BE2C (cell line): ENCODE measurements around the gene RPS3A.
A peak's percentile ranks its signal among the peaks of the same experiment; 100 is the strongest.

Source experiments
- DNase-seq: peaks from one replicate; pipeline ENCODE4 v3.0.0-alpha.2; 2020
- H3K27me3 ChIP-seq: fragments of 250-450 bp; sonication (Bioruptor Pico); 2 replicates; pipeline ENCODE4 v1.5.1; 2020; ENCODE audit warnings: mild to moderate bottlenecking
- H3K36me3 ChIP-seq: fragments of 250-450 bp; sonication (Bioruptor Pico); 2 replicates; pipeline ENCODE4 v1.5.1; 2020; ENCODE audit warnings: mild to moderate bottlenecking
- H3K4me1 ChIP-seq: fragments of 250-450 bp; sonication (Bioruptor Pico); 2 replicates; pipeline ENCODE4 v1.5.1; 2020
- H3K4me3 ChIP-seq: 2 replicates; pipeline ENCODE4 v1.5.1; 2011; ENCODE audit warnings: low read depth, low read length
- H3K9me3 ChIP-seq: fragments of 250-450 bp; sonication (Bioruptor Pico); 2 replicates; pipeline ENCODE4 v1.5.1; 2020
- TF ChIP-seq, protein P1 (sequence below): IDR thresholded peaks from 2 replicates; pipeline ENCODE4 v1.5.1; 2012; ENCODE audit warnings: mild to moderate bottlenecking, low read depth, low read length

The RPS3A gene

DNA sequence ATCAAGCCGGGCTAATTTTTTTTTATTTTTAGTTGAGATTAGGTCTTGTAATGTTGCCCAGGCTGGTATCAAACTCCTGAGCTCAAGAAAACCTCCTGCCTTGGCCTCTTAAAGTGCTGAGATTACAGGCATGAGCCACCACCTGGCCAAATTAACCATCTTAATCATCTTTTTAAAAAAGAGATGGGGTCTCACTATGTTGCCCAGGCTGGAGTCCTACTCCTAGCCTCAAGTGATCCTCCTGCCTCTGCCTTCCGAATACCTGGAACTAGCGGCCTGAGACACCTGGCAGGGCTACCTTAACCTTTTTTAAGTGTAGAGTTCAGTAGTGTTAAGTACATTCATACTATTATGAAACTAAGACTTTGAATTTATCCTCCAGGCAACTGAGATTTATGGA is 1.7 kb upstream of the RPS3A start:
- no peaks in the 10 kb centered on the region for H3K4me1 ChIP-seq
- H3K36me3 ChIP-seq, result peaks cover 31% of the 10 kb centered on the region
- no peak overlapping the region for H3K4me3 ChIP-seq
- H3K9me3 ChIP-seq, result no peaks in the 10 kb centered on the region; the same call in 1 of the 2 replicates
- no peak for DNase-seq
- TF ChIP-seq, protein P1, sequence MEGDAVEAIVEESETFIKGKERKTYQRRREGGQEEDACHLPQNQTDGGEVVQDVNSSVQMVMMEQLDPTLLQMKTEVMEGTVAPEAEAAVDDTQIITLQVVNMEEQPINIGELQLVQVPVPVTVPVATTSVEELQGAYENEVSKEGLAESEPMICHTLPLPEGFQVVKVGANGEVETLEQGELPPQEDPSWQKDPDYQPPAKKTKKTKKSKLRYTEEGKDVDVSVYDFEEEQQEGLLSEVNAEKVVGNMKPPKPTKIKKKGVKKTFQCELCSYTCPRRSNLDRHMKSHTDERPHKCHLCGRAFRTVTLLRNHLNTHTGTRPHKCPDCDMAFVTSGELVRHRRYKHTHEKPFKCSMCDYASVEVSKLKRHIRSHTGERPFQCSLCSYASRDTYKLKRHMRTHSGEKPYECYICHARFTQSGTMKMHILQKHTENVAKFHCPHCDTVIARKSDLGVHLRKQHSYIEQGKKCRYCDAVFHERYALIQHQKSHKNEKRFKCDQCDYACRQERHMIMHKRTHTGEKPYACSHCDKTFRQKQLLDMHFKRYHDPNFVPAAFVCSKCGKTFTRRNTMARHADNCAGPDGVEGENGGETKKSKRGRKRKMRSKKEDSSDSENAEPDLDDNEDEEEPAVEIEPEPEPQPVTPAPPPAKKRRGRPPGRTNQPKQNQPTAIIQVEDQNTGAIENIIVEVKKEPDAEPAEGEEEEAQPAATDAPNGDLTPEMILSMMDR, result no peak
- H3K27me3 ChIP-seq, result no peaks in the 10 kb centered on the region

DNA sequence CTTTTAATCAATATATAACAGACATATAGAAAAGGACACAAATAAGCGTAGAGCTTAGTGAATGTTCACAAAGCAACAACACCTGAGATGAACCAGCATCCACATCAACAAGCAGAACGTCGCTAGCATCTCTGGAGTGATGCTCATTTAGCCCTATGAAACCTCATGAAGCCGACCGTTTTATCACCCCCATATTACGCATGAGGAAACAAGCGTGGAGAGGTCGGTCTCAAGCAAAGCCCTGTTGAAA is 524 bp upstream of the RPS3A start:
- peaks cover 42% of the 10 kb centered on the region for H3K36me3 ChIP-seq
- no peaks in the 10 kb centered on the region; the same call in 1 of the 2 replicates for H3K9me3 ChIP-seq
- H3K4me1 ChIP-seq, result no peaks in the 10 kb centered on the region
- DNase-seq, result no peak
- TF ChIP-seq, protein P1, result no peak
- H3K27me3 ChIP-seq, result no peaks in the 10 kb centered on the region
- peak overlapping the region; percentile 99 for H3K4me3 ChIP-seq

DNA sequence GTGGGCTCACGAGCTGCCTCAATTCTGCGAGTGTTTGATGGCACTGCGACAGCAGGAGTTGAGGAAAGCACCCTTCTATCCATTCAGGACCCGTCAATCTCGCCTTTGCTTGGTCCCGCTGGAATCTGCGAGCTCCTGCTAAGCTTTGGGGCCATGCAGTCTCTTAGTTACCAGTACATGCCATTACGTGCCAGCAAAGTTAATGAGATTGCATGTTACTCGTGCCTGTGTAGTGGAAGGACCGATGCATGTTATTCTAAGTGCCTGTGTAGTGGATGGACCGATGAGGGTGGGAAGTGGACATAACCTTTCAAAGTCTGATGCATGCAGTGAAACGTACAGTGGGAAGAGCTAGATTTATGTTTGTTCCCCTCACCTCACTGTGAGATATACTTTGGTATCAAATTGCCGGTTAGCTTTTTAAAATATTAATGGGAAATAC is 569 bp downstream of the RPS3A start:
- no peak for DNase-seq
- Histone ChIP-seq H3K9me3 (no peaks in the 10 kb centered on the region; the same call in 1 of the 2 replicates), H3K27me3 (no peaks in the 10 kb centered on the region), H3K4me1 (no peaks in the 10 kb centered on the region), H3K36me3 (peaks cover 52% of the 10 kb centered on the region), H3K4me3 (peak overlapping the region; percentile 99)
- TF ChIP-seq, protein P1, result no peak

DNA sequence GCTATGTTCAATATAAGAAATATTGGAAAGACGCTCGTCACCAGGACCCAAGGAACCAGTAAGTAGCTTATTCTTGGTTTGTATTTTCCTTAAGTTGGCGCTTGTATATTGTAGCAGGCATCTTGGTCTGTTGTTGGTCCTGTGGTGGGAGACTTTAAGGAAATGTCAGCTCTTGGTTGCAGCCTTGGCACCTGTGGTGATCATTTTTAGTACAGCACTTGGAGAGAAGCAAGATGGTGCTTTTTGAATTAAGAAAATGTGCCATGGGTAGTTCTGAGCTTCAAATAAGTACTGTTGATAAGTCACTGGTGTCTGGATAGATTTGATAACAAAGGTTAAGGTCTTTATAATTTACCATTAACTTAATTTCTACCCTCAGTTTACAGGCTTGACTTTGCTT is 1.1 kb downstream of the RPS3A start:
- peak overlapping the region; percentile 99 for H3K4me3 ChIP-seq
- peaks cover 57% of the 10 kb centered on the region for H3K36me3 ChIP-seq
- no peaks in the 10 kb centered on the region for H3K9me3 ChIP-seq
- H3K4me1 ChIP-seq, result no peaks in the 10 kb centered on the region
- no peaks in the 10 kb centered on the region for H3K27me3 ChIP-seq
- TF ChIP-seq, protein P1, result no peak
- DNase-seq, result no peak

DNA sequence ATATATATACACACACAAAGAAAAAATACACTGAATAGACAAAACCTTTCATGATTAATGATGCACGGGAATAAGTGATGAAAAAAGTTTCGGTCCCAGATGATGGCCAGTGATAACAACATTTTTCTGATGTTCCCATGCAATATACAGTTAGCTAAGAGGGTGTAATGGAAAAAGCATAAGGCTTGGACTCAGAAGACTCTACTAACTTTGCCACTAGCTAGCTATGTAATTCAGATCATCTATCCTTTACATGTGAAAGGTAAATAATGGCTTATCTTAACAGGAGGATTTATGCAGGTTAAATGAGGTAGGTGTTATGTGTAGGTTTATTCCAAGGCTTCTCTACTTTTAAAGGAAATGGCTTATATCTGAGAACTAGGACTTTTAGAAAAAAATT is 4.3 kb downstream of the RPS3A start:
- Histone ChIP-seq H3K36me3 (peaks cover 86% of the 10 kb centered on the region), H3K27me3 (no peaks in the 10 kb centered on the region), H3K4me1 (no peaks in the 10 kb centered on the region), H3K4me3 (no peak overlapping the region), H3K9me3 (no peaks in the 10 kb centered on the region)
- TF ChIP-seq, protein P1, result no peak
- no peak for DNase-seq

DNA sequence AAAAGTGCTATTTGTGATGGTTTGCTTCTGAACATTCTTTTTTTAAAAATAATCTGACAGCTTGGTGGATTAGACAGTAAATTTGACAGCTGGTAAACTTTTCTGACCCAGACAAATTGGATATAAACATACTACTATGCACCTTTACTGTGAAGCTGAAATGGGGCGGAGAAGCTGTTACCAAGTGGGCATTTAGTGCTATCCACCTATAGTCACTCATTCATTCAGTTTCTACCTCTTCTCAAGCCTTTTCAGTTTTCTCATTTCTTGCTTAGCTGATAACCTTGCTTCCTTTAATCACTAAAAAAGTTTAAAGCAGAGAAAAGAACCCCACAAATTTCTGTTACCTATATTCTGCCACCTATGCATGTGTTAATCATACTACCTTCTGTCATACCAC is 5.2 kb downstream of the RPS3A start:
- Histone ChIP-seq H3K9me3 (no peaks in the 10 kb centered on the region), H3K4me3 (no peak overlapping the region), H3K4me1 (no peaks in the 10 kb centered on the region), H3K27me3 (no peaks in the 10 kb centered on the region), H3K36me3 (peaks cover 89% of the 10 kb centered on the region)
- DNase-seq, result no peak
- TF ChIP-seq, protein P1, result no peak
